DND-41 (cell line): ENCODE results near the gene PYGO2.
"Not testable (repeated sequence)": the region's sequence is repeated elsewhere in the genome, so short reads cannot be mapped to it uniquely, and the experiment has no call there.

ENCODE experiments used
- CTCF ChIP-seq: IDR thresholded peaks from 2 replicates; pipeline ENCODE4 v1.5.1; 2012; ENCODE audit warnings: borderline replicate concordance, low read length, moderate library complexity, mild to moderate bottlenecking; ENCODE audit not compliant: poor library complexity, severe bottlenecking; ENCODE audit errors: extremely low read depth
- EZH2 ChIP-seq: IDR thresholded peaks from 3 replicates; pipeline ENCODE4 v1.6.1; 2012; ENCODE audit warnings: borderline replicate concordance, low read depth, mild to moderate bottlenecking, moderate library complexity, low read length, inconsistent platforms; ENCODE audit not compliant: severe bottlenecking

- not testable (repeated sequence) for TF ChIP-seq EZH2
- TF ChIP-seq CTCF, result peak; percentile 47
Measured at GRCh38 chr1:154995301-154995983, 33.9 kb upstream of the PYGO2 start.
